Measurements from ENCODE around the gene TRAPPC2.

Gene TRAPPC2

DNA sequence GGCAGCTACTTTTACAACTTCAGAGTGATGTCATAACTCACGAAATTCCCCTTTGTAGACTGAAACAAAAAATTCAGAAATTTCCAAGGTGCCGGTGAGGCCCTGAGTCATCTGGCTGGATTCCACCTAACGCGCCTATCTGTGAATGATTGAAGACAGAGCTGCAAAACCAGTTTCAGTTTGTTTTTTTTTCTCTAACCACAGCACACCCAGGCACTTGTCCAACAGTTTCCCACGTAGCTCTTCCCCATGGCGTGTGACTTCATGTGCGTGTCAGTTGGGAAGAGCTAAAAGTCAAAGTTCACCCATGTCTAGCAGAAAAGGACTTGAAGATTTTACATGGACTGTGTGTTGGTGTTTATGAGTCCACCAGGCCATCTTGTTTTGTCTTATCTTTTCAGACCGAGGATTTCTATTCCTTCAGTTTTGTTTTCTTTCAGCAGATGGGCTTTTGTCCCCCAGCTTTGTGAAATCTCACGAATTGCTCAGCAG is 65.1 kb downstream of the TRAPPC2 start:
- peak; percentile 14; the same call in 1 of the 2 replicates for TF ChIP-seq JUND (IDR thresholded peaks at IDR 0.05; ENCODE audit: low read depth)
- in situ Hi-C loops (cut with HindIII; ENCODE audit: low pct_unique_long_range_greater_than_20kb, low sequenced_read_pairs): no loop called here
- peak in 1 of 2 experiments; percentile 94 for DNase-seq (ENCODE audit: low read depth in 1 of 2, low spot score in 1 of 2)

DNA sequence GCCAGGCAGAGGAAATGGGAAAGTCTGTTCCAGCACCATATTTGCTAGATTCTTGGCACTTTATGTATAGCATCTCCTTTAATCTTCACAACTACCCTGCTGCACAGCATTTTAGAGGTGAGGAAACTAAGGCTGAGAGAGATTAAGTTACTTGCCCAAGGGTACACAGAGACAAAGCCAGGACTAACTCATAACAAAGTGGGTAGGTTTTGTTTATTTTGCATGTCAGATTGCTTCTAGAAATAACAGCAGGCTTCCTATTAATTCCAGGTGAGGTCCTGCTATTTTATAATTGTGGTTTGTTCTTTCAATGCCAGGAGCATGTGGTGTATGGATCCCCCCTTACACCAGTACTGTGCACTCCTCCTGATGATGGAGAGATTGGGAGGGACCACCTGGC is 66.5 kb downstream of the TRAPPC2 start:
- TF ChIP-seq JUND (IDR thresholded peaks at IDR 0.05; ENCODE audit: low read depth): no peak
- in situ Hi-C loops (cut with HindIII; ENCODE audit: low pct_unique_long_range_greater_than_20kb, low sequenced_read_pairs): no loop called here
- DNase-seq (ENCODE audit: low read depth in 1 of 2, low spot score in 1 of 2): peak in 1 of 2 experiments; percentile 62

DNA sequence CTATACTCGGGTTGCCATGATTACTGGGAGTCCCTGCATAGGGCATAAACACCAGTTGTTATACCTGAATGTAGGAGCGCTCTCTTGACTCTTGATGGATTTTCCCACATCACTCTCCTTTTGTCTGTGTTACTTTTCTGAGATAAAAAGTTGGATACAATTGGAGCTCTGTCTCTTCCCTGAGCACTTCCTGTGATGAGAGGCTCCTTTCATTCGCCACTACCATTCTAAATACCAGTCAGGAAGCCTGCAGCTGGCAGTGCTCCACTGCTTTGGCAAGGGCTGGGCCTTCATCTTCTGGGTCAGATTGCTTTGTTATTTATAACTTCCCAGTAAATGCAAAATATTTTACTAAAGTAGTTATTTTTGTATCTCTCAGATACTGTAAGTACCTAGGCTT is 67.6 kb downstream of the TRAPPC2 start:
- no peak for TF ChIP-seq JUND (IDR thresholded peaks at IDR 0.05; ENCODE audit: low read depth)
- in situ Hi-C loops (cut with HindIII; ENCODE audit: low pct_unique_long_range_greater_than_20kb, low sequenced_read_pairs): no loop called here
- DNase-seq (ENCODE audit: low read depth in 1 of 2, low spot score in 1 of 2): no peak

DNA sequence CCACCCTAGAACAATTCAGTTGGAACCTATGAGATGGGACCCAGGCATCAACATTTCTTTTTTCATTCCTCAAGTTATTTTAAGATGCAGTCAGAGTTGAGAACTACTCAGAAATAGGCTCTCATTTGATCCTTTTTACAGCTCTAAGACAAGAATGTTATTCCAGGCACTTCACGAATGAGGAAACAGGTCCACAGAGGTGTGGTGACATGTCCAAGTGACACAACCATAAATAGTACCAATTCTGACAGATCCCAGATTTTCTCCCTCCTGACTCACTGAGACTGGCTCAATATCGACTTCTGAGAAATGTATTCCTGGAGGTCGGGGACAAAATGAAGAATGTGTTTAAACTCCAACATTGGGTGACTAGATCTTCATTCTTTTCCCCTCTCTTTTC is 70.4 kb downstream of the TRAPPC2 start:
- in situ Hi-C loops (cut with HindIII; ENCODE audit: low pct_unique_long_range_greater_than_20kb, low sequenced_read_pairs): no loop called here
- TF ChIP-seq JUND (IDR thresholded peaks at IDR 0.05; ENCODE audit: low read depth): no peak
- no peak for DNase-seq (ENCODE audit: low read depth in 1 of 2, low spot score in 1 of 2)

DNA sequence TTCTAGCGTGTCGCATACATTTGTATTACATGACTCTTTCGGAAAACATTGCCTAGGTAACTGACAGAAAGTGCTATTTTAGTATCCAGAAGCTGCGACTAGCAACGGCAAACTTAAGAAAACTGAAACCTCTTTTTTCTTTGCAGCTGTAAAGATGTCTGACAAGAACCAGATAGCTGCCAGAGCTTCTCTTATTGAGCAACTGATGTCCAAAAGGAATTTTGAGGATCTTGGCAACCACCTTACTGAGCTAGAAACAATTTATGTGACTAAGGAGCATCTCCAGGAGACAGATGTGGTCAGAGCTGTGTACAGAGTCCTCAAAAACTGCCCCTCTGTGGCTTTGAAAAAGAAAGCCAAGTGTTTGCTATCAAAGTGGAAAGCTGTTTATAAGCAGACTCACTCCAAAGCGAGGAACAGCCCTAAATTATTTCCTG is 72.0 kb downstream of the TRAPPC2 start:
- TF ChIP-seq JUND (IDR thresholded peaks at IDR 0.05; ENCODE audit: low read depth): no peak
- in situ Hi-C loops (cut with HindIII; ENCODE audit: low pct_unique_long_range_greater_than_20kb, low sequenced_read_pairs): no loop called here
- DNase-seq (ENCODE audit: low read depth in 1 of 2, low spot score in 1 of 2): no peak
